Sigmoid colon (tissue), 4 donors: Measurements from ENCODE around the gene MIX23.

Source experiments
- CTCF ChIP-seq, 4 experiments: fragments of 450-650 bp in 3 of 4; fragments of 200-600 bp in 1 of 4; IDR thresholded peaks; one replicate each; pipeline ENCODE4 v1.5.1; 2016 to 2019; ENCODE audit warnings: antibody characterized with exemption in 4 of 4, mild to moderate bottlenecking in 3 of 4, moderate library complexity in 2 of 4
- POLR2A ChIP-seq, 2 donors: fragments of 450-650 bp; IDR thresholded peaks; one replicate each; pipeline ENCODE4 v1.6.1; 2016; ENCODE audit warnings: antibody characterized with exemption in 2 of 2, mild to moderate bottlenecking in 2 of 2, moderate library complexity in 2 of 2
- POLR2AphosphoS5 ChIP-seq, 4 donors: sonication (generic); formaldehyde crosslinking; IDR thresholded peaks; one replicate each; pipeline ENCODE4 v1.6.1; 2017; ENCODE audit warnings: antibody characterized with exemption in 4 of 4

GRCh38 chr3:122313281-122313680 is 69.8 kb downstream of the MIX23 start:
- TF ChIP-seq POLR2A (IDR thresholded peaks at IDR 0.05), result no peak
- no peak for TF ChIP-seq CTCF (IDR thresholded peaks at IDR 0.05)
- no peak for TF ChIP-seq POLR2AphosphoS5 (IDR thresholded peaks at IDR 0.05)
